ENCODE results near the gene RIMBP2.

DNA sequence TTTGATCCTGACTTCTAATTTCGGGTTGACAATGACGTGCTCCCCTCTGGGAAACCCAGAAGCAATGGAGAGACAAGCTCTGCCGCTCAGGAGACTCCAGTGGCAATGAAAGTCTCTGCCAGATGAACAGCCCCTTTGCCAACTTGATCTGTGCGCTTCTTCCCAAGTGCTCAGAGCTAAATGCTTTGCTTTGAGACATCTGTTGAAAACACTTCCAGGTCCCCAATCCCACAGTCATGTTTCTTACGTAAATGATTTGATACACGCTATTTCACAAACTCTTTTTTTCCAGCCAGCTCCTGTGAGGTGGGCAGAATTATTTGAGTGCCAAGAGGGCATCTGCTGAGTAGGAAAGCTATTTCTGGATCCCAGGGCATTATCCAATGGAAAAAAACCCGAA, 147.6 kb downstream of the RIMBP2 start:
- TF ChIP-seq, protein P1, sequence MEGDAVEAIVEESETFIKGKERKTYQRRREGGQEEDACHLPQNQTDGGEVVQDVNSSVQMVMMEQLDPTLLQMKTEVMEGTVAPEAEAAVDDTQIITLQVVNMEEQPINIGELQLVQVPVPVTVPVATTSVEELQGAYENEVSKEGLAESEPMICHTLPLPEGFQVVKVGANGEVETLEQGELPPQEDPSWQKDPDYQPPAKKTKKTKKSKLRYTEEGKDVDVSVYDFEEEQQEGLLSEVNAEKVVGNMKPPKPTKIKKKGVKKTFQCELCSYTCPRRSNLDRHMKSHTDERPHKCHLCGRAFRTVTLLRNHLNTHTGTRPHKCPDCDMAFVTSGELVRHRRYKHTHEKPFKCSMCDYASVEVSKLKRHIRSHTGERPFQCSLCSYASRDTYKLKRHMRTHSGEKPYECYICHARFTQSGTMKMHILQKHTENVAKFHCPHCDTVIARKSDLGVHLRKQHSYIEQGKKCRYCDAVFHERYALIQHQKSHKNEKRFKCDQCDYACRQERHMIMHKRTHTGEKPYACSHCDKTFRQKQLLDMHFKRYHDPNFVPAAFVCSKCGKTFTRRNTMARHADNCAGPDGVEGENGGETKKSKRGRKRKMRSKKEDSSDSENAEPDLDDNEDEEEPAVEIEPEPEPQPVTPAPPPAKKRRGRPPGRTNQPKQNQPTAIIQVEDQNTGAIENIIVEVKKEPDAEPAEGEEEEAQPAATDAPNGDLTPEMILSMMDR (IDR thresholded peaks at IDR 0.05) = no peak
- no peak for TF ChIP-seq EZH2 (IDR thresholded peaks at IDR 0.05)
